KMS-11 (cell line): ENCODE measurements around the gene MX1.

Source experiments
- H2AFZ ChIP-seq: fragments of 200-600 bp; sonication (generic); 2 replicates; pipeline ENCODE4 v1.6.1; 2016; ENCODE audit warnings: antibody characterized with exemption, mixed run types, low read depth
- H3K27ac ChIP-seq: fragments of 200-600 bp; sonication (generic); 2 replicates; pipeline ENCODE4 v1.6.1; 2016; ENCODE audit warnings: mild to moderate bottlenecking, mixed run types
- H3K27me3 ChIP-seq: fragments of 200-600 bp; sonication (generic); 2 replicates; pipeline ENCODE4 v1.6.1; 2017; ENCODE audit warnings: mild to moderate bottlenecking, low read depth, mixed run types, moderate library complexity; ENCODE audit not compliant: insufficient read depth
- H3K36me3 ChIP-seq: fragments of 200-600 bp; sonication (generic); 2 replicates; pipeline ENCODE4 v1.6.1; 2017; ENCODE audit warnings: mild to moderate bottlenecking, mixed run types; ENCODE audit not compliant: insufficient read depth
- H3K4me1 ChIP-seq: fragments of 200-600 bp; sonication (generic); 2 replicates; pipeline ENCODE4 v1.6.1; 2016; ENCODE audit warnings: mild to moderate bottlenecking, low read depth, mixed run types; ENCODE audit not compliant: poor library complexity, severe bottlenecking
- H3K4me2 ChIP-seq: fragments of 200-600 bp; sonication (generic); 2 replicates; pipeline ENCODE4 v1.7.0; 2016; ENCODE audit warnings: mild to moderate bottlenecking, mixed run types
- H3K4me3 ChIP-seq: fragments of 200-600 bp; sonication (generic); IDR thresholded peaks from 2 replicates; pipeline ENCODE4 v1.6.1; 2017; ENCODE audit warnings: low read depth, low read length, mixed read lengths; ENCODE audit not compliant: insufficient read depth
- H3K79me2 ChIP-seq: fragments of 200-600 bp; sonication (generic); 2 replicates; pipeline ENCODE4 v1.6.1; 2016; ENCODE audit warnings: low read depth, mixed run types; ENCODE audit not compliant: insufficient read depth
- H3K9ac ChIP-seq: fragments of 200-600 bp; sonication (generic); 2 replicates; pipeline ENCODE4 v1.6.1; 2016; ENCODE audit warnings: mild to moderate bottlenecking, mixed run types
- H4K20me1 ChIP-seq: fragments of 200-600 bp; sonication (generic); 2 replicates; pipeline ENCODE4 v1.6.1; 2016; ENCODE audit warnings: mild to moderate bottlenecking, mixed run types; ENCODE audit not compliant: insufficient read depth
- TF ChIP-seq, protein P1 (sequence below): fragments of 200-600 bp; sonication (generic); conservative IDR thresholded peaks from 2 replicates; pipeline ENCODE4 v1.6.1; 2017; ENCODE audit warnings: low read depth, mild to moderate bottlenecking, antibody characterized with exemption, low read length, moderate library complexity, mixed read lengths

MX1 gene

DNA sequence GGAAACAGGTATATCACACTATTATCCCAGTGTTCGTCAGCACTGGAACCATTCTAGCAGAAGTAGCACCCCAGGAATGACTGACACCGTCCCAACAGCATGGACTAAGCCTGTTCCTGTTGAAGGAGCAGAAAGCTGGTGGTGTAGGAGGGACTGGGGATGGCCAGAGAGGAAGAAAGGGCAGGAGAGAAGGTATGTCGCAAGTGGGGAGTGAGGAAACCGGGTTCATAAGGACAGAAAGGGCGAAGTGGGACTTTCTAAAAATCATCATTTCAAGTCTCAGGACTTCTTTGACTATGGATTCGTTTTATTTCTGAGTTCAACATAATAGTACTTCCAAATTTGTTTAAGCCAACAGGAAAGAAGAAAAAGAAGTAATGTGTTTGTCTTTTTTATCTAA is 19.7 kb upstream of the MX1 start:
- H3K4me2 ChIP-seq, result no peak overlapping the region
- H3K79me2 ChIP-seq, result no peaks in the 10 kb centered on the region
- H3K27me3 ChIP-seq, result no peaks in the 10 kb centered on the region
- no peaks in the 10 kb centered on the region for H4K20me1 ChIP-seq
- no peaks in the 10 kb centered on the region for H3K4me1 ChIP-seq
- H3K36me3 ChIP-seq, result no peaks in the 10 kb centered on the region
- TF ChIP-seq, protein P1, sequence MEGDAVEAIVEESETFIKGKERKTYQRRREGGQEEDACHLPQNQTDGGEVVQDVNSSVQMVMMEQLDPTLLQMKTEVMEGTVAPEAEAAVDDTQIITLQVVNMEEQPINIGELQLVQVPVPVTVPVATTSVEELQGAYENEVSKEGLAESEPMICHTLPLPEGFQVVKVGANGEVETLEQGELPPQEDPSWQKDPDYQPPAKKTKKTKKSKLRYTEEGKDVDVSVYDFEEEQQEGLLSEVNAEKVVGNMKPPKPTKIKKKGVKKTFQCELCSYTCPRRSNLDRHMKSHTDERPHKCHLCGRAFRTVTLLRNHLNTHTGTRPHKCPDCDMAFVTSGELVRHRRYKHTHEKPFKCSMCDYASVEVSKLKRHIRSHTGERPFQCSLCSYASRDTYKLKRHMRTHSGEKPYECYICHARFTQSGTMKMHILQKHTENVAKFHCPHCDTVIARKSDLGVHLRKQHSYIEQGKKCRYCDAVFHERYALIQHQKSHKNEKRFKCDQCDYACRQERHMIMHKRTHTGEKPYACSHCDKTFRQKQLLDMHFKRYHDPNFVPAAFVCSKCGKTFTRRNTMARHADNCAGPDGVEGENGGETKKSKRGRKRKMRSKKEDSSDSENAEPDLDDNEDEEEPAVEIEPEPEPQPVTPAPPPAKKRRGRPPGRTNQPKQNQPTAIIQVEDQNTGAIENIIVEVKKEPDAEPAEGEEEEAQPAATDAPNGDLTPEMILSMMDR, result no peak
- no peak overlapping the region for H3K4me3 ChIP-seq
- H2AFZ ChIP-seq, result no peak overlapping the region
- H3K27ac ChIP-seq, result no peak overlapping the region
- no peak overlapping the region for H3K9ac ChIP-seq

DNA sequence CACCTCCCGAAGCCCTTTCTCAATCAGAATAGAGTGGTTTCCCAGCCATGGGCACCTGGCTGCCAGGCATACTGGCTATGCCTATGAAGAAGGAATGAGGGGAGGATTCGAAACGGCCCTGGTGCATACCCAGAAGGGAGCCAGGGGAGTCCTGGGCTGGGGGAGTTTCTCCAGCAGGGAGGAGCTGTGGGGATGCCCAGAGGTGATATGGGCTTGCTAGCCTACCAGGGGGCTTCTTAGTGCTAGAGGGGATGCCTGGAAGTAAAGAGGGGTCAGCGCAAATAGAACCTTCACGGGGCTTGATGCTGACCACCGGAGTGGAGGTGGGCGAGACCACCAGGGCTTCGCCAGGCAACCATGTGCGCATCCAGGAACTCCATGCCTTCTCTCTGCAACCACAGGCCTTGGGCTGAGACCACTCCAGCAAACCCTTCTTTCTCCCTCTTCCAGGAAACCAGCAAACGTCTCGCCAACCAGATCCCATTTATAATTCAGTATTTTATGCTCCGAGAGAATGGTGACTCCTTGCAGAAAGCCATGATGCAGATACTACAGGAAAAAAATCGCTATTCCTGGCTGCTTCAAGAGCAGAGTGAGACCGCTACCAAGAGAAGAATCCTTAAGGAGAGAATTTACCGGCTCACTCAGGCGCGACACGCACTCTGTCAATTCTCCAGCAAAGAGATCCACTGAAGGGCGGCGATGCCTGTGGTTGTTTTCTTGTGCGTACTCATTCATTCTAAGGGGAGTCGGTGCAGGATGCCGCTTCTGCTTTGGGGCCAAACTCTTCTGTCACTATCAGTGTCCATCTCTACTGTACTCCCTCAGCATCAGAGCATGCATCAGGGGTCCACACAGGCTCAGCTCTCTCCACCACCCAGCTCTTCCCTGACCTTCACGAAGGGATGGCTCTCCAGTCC is 18.2 kb upstream of the MX1 start:
- H3K79me2 ChIP-seq, result no peaks in the 10 kb centered on the region
- TF ChIP-seq, protein P1, result no peak
- H2AFZ ChIP-seq, result no peak overlapping the region
- no peak overlapping the region for H3K27ac ChIP-seq
- no peaks in the 10 kb centered on the region for H4K20me1 ChIP-seq
- H3K4me1 ChIP-seq, result no peaks in the 10 kb centered on the region
- no peaks in the 10 kb centered on the region for H3K36me3 ChIP-seq
- no peaks in the 10 kb centered on the region for H3K27me3 ChIP-seq
- H3K9ac ChIP-seq, result no peak overlapping the region
- H3K4me3 ChIP-seq, result no peak overlapping the region
- H3K4me2 ChIP-seq, result no peak overlapping the region

DNA sequence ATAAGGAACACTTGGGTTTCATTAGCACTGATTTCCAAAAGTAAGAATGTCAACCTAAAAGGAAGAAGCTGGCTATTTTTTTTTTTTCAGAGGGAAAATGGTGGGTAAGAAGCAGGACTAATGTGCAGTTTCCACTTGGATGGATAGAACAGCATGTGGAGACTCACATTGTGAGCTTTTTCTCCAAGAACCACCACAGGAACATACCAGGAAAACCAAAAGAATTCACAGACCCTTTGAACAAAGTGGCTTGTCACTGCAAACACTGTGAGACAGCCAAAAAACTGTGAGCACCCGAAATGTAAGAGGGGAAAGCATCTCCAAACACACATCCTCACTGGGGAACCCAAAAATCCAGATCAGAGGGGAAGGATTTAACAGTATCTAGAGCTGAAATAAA is 15.7 kb upstream of the MX1 start:
- Histone ChIP-seq H3K79me2 (no peaks in the 10 kb centered on the region), H3K4me3 (no peak overlapping the region), H3K36me3 (no peaks in the 10 kb centered on the region), H2AFZ (no peak overlapping the region), H3K4me2 (no peak overlapping the region), H4K20me1 (no peaks in the 10 kb centered on the region), H3K9ac (no peak overlapping the region), H3K4me1 (no peaks in the 10 kb centered on the region), H3K27ac (no peak overlapping the region), H3K27me3 (no peaks in the 10 kb centered on the region)
- TF ChIP-seq, protein P1, result no peak

DNA sequence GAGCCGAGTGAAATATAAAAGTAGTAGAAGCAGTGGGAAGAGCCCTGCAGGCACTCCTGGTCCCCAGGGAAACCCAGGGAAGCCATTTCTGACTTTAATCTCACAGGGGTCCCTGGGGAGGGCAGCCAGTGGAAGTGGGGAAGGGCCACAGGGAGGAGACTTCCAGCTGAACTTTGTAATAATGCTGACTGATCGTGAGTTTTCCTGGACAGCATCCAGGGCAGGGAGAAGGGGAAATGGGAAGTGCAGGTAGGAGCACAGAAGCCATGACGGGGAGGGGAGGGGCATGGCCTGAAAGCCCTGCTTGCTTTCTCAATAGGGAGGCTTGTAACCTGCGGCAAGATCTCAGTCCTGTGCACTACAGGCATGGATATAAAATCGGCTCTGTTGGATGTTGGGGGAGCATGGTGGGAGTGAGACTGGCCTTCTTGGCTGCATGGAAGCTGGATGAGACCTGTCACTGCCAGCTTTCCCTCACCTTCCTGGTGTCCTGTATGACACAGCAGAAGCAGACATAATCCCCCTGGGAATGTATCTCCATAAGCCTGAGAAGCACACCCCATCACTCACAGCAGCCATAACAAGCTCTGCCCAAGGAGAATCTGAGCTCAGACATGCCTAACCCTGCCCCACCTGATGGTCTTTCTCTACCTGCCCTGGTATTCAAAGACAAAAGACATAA is 15.1 kb upstream of the MX1 start:
- Histone ChIP-seq H3K79me2 (no peaks in the 10 kb centered on the region), H3K27me3 (no peaks in the 10 kb centered on the region), H3K4me3 (no peak overlapping the region), H3K4me1 (no peaks in the 10 kb centered on the region), H4K20me1 (no peaks in the 10 kb centered on the region), H3K27ac (no peak overlapping the region), H2AFZ (no peak overlapping the region), H3K36me3 (no peaks in the 10 kb centered on the region), H3K4me2 (no peak overlapping the region), H3K9ac (no peak overlapping the region)
- TF ChIP-seq, protein P1, result no peak
